Kasumi-1 (cell line): ENCODE measurements around the gene TDRKH.

Experiments used
- DNase-seq, 2 experiments: peaks; one replicate each; lab custom pipeline; 2025; lab: John Stamatoyannopoulos, UW

Gene TDRKH

DNA sequence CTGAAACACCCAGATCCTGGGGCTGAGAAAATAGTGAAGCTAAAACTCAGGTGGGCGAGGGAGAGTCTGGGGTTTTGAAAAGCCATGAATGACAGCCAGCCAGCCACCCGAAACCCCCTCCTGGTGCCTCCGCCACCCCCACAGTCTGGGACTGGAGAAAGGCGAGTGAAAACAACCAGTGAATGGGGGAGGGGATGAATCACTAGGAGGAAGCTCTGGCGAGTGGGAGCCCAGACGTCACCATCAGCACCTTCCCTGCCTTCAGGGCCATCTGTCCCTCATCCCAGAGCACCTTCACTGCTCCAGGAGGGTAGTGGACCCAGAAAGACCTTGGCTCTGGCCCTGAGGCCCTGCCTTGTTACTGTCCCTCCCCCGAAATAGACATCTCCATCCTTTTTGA, 32.1 kb upstream of the TDRKH start:
- DNase-seq: no peak

DNA sequence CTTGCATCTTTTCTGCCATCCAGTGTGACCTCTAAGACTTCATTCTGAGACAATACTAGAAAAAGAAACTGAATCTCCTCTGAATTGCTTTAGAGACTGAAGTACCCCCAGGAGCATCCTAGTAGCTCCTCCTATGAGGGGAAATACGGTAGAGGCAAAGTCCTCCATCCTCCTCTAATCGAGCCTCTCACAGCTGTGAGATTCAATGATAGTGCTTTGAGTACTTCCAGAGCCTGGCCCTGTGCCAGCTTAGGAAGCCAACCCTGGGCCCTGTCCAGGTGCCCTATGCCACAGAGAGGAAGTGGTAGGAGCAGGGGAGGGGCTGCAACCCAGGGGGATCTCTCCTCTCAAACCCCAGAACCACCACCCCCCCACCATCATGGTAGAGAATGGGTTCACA, 30.6 kb upstream of the TDRKH start:
- no peak for DNase-seq

DNA sequence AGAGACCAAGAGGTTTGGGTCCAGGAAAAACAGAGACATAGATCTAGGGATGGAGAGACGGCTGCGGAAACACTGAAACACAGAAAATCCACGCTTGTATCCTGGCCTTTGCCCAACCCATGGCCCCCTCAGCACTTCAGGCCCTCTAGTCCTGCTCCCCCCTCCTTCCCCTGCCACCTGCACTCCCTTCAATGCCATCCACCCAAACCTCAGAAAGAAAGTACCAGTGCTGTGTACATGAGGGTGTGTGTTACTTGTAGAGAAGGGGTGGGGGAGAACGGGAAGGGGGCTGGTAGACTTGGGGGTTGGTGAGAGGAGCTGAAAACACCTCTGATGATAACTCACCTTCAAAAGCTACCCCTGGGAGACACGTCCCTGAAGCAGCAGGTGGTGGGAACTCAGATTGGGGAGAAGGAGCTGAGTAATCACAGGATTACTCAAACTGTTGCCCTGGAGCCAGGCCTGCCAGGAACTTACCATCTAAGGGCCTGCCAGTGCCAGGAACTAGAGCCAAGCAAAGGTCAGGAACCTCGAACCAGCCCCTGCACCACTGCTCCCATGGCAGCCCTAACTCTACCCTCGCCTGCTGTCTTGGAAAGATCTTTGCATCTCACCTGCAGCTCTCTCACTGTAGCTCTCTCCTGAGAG, 29.8 kb upstream of the TDRKH start:
- DNase-seq: no peak

DNA sequence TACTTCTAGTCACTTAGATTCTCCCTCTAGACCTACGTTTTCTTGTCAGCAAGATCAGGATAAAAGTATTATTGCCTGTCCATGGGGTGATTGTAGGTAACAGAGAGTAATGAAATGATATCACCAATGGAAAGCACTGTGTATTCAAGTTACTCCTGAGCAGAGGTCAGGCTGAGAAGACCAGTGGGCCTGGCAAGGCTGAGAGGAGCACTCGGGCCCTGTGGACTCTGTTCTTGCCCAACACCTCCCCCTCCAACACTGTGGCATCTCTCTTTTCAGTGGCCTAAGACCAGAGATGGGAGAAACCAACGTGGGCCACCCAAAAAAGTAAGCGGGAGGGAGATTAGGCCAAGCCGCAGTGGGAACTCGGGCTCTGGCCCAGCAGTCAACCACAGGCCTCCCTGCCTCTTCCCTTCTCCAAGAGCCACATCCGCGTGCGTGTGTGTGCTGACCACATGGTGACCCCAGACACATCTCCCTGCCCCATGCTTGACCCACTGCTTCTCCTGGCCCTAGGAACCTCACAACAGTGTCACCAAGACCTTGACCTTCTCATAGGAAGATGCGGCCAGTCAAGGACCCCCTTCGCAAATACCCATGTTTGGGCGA, 29.0 kb upstream of the TDRKH start:
- DNase-seq: no peak

DNA sequence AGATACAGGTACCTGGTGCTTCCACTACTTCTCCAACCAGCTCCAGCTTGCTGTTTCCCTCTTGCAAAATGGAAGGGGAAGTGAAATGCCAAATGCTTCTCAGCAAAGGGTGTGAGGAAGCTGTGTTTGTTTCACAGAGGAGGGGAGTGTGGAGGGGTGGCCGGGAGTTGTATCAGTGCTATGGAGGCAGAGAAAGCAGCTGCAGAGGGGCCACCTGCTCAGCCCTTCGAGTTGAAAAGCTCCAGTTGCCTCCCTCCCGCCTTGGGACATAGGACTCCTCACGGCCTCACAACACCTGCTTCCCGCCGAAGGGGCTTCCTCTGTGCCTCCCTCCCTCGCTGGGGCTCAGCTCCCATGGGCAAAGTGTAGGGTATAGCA, 27.0 kb upstream of the TDRKH start:
- DNase-seq: peak; percentile 43 to 44

DNA sequence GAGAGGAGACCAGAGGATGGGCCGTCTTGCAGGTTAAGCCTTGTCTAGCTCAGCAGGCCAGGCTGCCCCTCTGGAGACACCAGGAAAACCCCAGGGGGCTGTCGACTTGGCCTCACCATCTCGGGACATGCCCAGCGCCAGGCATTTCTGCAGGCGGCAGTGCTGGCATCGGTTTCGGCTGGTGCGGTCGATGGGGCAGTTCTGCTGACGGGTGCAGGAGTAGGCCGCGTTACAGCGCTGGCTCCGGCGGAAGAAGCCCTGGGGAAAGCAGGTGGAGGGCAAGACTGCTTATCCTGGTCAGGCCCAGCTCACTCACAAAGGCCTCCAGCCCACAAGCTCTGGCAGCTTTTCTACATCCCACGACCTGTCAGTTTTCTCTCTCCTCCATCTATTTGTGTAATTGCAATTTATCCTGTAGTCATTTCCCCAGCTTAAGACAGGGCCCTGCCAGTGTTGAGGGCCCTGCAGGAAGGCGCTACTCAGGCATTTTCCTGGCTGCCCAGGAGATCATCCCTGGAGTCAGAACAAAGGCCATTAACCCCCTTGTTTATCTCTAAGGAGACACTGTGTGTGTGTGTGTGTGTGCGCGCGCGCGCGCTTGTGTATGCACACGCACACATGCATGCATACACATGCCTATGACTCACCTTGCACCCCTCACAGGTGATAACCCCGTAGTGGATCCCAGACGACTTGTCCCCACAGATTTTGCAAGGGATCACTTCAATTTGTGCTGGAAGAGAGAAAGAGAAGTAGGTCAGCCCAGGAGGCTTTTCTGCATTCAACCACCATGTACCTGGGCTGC, 26.4 kb upstream of the TDRKH start:
- DNase-seq: no peak

DNA sequence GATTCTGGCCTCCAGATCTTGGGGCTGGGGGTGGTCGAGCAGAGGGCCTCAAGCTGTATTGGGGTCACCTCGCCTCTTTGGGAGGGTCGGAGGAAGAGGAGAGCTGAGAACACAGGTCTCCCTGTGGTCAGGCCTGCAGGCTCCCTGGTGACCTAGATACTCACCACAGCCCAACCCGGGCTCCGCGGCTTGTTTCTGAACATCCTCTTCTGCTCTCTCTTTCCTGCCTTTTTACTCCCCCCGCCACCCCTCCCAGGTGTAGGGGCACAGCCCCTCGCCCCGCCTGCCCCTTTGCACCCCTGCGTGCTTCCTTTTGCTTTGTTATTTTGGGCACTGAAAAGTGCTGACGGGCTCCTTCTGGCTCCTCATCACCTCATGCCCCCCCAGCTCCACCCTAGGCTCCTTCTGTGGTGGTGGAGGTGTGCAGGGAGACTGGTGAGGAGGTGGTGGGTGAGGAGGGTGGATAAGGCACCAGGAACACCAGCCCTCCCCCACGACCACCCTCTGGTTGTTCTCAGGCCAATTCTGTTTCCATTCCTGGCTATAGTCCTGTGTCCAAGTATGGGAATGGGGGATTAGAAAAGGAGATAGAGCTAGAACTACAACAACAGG, 25.5 kb upstream of the TDRKH start:
- no peak for DNase-seq

DNA sequence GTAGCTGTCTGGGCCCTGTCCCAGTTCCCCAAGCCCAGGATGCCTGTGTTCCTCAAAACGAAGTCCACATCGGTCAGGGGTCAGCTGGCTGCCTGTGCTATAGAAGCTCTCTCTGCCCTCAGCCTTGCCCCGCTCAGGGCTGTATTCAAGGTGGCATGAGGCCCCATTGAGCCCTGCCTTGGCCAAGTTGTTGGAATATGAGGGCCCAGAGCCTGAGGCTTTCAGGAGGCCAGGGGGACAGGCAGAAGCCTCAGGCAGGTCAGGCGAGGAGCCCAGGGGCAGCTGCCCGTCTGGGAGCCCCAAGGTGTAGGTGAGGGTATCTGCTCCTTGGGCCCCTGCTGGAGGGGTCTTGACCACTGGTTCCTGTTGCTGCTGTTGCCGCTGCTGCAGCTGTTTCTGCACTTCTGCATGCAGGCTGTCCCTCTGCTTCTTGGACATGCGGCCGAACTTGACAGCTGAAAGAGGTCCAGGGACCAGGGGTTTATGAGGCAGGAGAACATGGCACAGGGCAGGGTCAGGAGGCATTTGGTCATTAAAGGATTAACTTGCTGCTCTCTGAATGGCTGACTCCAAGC, 24.8 kb upstream of the TDRKH start:
- DNase-seq: no peak

DNA sequence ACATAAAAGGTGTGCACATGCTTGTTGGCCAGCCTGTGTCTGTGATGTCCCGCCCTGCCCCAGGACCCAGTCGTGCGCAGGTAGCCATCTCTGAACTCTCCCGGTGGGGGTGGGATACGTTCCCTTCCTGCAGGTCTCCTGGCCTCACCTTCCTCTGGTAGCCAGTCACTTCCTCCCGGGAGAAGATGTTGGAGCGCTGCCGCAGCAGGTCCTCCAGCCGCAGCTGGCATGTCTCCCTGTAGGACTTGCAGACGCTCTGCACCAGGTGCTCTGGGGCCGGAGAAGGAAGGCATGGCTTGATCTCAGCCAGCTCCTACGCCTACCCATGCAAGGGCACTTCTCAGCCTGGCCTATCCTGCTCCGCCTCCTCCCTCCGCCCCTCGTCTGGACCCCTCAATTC, 24.1 kb upstream of the TDRKH start:
- DNase-seq: no peak

DNA sequence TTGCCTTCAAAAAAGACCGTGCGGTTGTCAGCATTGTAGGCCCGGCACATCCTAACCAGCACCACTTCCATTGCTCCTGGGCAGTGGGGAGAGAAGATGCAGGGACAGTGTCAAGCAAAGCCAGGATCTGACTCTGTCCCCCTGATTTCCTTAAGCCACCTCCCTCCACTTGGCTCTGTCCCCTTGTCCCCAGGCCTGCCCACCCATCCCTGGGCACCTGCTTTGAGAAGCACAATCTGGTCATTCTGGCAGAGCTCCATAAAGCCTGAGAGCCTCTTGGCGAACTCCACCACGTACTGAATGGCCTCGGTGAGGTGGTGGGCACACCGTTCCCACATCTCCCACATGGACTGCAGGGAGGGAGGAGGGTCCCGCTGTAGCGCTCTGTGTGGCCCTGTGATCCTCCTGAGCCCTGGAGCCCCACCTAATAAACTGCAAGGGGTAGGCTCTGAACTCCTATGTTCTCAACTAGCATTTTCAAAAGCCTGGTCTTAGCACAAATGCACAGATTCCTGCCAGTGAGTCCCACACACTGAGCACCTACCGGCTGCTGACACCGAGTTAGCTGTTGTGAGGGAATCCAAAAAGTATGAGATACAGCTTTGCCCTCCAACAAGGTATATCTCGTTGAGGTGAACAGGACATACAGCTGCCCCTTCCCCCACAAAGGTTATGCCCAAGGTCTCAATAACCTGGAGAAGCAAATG, 23.1 kb upstream of the TDRKH start:
- DNase-seq: no peak

DNA sequence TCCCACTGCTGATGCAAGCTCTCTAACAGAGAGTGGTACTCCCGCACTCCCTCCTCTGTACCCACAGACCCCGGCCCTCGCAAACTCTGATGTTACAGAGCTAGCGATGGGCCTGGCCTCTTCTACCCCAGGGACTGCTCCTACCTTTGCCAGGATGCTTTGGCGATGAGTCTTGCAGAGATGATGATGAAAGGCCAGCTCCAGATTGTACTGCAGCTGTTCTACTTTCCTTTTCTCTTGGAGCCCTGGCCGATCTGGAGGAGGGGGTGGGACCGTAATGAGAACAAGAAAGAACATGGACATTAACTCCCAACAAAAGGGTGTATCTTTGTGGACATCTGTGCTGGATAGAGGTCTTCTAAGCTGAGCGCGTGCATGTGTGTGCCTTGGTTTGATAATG, 20.9 kb upstream of the TDRKH start:
- no peak for DNase-seq

DNA sequence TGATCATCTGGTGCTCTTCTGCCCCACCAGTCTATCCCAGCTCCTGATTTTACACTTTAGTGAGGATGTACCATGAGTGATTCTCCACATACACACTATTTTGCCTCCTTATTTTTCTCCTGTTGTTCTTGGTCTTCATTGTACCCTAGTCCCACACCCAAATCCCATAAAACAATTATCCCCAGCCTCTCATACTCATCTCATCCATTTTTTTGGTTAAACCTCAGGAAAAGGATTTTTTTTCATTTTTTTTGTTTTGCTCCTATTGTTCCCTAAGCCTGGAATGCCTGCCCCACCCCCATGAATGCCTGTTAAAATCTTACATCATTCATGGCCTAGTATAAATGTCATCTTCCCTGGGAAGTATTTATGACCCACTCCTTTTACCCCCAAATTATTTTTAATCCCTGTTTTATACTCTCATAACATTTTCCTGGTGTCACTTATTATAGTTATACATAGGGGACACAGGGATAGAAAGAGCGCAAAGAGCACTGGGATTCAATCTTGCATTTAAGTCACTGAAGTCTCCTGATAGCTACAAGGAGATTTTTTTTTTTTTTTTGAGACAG, 19.8 kb upstream of the TDRKH start:
- no peak for DNase-seq

DNA sequence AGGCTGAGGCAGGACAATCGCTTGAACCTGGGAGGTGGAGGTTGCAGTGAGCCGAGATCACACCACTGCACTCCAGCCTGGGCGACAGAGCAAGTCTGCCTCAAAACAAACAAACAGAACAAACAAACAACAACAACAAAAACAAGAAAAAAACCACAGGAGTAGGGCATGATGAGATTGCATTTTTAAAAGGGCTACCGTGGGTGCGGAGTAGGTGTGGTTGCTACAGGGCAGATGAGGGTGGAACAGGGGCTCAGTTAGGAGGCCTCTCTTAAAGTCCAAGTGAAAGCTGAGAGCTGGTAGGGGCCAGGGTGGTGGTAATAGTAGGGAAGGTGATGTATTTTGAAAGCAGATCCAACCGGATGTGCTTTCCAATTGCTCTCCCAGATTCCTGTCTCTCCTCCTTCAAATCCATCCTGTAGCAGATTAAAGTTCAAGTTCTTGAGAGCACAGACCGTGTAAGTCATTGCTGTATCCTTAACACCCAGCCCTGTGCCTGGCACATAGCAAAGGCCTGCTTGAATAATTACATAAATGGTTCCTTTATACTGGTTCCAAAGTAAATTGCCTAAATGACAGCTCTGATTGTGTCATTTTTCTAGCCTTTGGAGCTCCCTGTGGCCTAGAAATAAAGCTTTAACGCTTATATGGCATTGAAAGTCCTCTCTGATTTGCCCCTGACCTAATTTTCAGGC, 19.1 kb upstream of the TDRKH start:
- DNase-seq: no peak

DNA sequence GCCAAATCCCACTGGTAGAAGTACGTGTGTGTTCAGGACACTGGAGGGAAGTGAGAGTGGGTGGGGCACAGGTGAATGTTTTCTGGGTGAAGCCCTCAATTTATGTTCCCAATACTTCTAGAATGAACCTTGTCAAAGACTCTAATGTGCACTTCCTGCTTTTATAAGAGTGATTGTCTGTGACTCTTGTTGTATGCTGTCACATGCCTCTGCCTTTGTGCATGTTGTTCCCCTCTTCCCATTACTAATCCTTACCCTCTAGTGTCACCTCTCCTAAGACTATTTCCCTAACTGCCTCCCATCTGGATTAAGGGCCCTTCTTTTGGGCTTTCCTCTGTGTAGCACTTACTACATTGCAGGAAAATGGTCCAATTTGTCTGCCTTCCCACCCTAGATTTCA, 17.5 kb upstream of the TDRKH start:
- no peak for DNase-seq

DNA sequence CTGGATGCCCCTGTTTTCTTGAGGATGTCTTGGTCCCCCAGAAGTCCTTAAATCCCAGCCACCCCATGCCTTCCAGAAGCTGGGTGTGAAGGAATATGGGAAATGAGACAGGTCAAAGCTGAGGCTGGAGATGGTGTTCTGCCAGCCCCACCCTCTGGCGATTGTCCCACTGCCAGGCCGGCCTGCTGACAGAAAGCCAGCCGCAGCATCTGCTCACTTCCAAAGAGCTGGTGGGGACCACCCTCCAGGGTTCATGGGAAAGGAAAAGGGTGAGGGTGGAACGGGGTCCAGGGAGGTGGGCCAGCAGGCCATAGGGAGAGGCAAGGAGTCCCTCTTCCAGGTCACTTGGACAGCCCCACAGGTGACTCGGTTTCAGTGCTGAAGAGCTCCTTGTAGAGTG, 16.8 kb upstream of the TDRKH start:
- no peak for DNase-seq

DNA sequence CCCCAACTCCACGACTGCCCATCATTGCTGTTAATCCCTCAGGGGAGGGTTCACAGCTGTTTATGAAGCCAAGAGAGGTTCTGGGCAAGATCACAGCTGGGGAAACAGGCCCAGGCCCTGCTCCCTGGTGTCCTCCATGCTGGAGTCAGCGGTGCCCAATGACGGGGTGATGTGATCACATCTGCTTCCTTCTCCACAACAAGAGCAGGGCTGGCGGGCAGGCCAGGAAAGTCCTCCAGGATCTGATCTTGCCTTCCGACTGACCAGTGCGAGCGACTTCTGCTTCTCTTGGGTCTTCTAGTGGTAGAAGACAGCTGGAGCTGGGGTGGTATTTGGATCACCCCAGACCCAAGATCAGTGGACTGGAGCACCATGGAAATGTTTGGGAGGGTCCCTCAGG, 15.9 kb upstream of the TDRKH start:
- no peak for DNase-seq

DNA sequence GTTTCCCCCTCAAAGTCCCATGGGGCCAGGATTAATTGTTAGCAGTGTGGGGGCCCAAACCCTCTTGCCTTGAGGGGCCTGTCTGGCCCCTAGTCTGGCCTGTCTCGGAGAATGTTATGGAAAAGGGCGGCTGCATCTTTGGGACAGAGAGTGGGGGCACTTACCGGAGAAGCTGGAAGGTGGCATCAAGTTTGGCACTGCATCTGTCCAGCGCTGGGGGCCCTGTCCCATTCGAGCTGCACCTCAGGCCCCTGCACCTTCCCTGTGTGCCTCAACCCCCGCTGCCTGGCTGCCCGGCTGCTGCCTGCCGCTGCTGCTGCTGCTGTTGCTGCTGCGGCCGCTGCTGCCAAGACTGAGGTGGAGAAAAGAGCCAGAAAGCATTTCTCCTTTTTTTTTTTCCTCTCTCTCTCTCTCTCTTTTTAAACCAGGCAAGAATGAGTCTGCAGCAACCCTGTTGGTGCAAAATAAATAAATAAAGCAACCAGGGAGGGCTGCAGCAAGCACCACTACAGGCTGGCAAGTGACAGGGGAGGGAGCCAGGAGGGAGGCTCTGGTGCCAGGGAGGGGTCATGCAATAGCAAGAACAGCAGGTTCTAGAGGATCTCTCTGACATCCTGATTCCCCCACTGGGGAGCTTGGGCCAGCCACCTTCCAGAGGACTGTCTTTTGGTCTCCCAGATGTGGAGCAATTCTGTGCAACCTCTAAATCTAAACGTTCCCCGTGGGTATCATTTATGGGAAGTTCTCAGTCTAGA, 14.9 kb upstream of the TDRKH start, which contains the start of gene LINGO4:
Gene LINGO4 (minus strand): TSS at position 354 of the 755 bp plus-strand sequence. CDS start 2,715 bp downstream, outside the sequence.
- DNase-seq: no peak

DNA sequence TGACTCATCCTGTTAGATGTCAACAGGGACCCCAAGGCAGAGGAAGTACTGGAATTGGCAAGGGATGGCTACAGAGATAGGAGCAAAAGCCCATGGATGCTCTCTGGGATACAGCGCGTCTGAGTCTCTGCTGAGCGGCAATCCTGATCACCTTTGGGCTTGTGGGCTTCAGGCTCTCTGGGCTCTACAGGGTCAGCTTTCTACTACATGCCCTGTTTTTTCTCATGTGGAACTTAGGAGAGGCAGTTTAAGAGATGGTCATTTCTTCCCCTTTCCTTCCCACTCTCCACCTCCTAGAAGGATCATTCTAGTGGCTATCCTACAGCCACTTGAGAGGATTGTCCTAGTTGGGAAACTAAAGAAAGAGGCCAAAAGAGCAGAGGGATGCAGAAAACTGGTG, 13.6 kb upstream of the TDRKH start:
- no peak for DNase-seq

DNA sequence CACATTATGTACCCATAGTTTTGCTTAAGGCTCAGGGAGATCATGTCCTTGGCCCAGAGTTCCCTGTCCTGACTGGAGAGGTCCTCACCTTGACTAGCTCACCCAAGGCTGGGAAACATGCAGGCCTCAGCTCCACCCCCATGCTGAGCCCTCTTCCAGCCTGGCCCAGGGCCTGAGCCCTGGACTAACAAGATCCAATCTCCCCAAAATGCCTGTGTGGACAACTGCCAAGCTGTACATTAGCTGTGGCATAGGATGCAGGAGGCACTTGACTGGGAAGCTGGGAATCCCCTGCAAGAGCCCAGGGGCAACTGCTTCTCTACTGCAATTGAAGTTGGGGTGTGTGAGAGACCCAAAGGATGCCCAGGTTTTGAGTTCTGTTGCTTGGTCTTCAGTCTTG, 12.9 kb upstream of the TDRKH start:
- DNase-seq: no peak

DNA sequence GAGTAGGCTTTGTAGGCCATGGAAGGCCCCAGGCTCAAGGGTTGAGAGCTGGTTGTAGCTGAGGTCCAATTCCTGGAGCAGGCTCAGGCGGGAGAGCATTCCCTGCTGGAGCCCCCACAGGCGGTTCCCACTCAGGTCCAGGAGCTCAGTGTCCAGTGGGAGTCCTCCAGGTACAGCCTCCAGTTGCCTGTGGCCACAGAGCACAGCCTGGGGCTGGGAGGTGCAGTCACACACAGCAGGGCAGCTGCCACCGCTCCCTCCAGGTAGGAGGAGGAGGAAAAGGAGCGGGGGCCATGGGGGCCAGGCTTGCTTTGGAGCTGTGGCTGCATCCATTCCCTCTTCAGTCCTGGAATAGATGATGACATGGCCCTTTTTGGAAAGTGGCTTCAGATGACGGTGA, 12.1 kb upstream of the TDRKH start:
- DNase-seq: no peak
